Transverse colon (tissue), 4 donors: ENCODE data around the gene NRK. TPM values are rescaled to one million over a fixed set of nuclear protein-coding genes. Genes with fewer than 3 reads are reported as not detected.
A peak's percentile ranks its signal among the peaks of the same experiment; 100 is the strongest.
"Not testable (repeated sequence)": the region's sequence is repeated elsewhere in the genome, so short reads cannot be mapped to it uniquely, and the experiment has no call there.

ENCODE experiments used
- DNase-seq: peaks from one replicate; pipeline ENCODE4 v3.0.0-alpha.2; 2019
- H3K27ac ChIP-seq, 4 donors: fragments of 200-600 bp; sonication (generic); 2 replicates each; pipeline ENCODE4 v1.5.1; 2016 to 2018; ENCODE audit warnings: inconsistent platforms in 4 of 4
- H3K27me3 ChIP-seq: fragments of 200-600 bp; sonication (generic); 2 replicates; pipeline ENCODE4 v1.5.1; 2017; ENCODE audit warnings: inconsistent platforms
- H3K36me3 ChIP-seq, 4 donors: fragments of 200-600 bp; sonication (generic); 2 replicates each; pipeline ENCODE4 v1.5.1; 2017 to 2019; ENCODE audit warnings: inconsistent platforms in 4 of 4
- H3K4me1 ChIP-seq, 4 donors: fragments of 200-600 bp; sonication (generic); 2 replicates each; pipeline ENCODE4 v1.5.1; 2017 to 2020; ENCODE audit warnings: inconsistent platforms in 4 of 4
- H3K4me3 ChIP-seq, 4 donors: fragments of 200-600 bp; sonication (generic); 1 replicate in 1 of 4; 2 replicates in 3 of 4; pipeline versions ENCODE4 v1.5.1 to v1.6.1; 2017 to 2019; ENCODE audit warnings: inconsistent platforms in 4 of 4
- H3K9me3 ChIP-seq, 2 donors: fragments of 200-600 bp; sonication (generic); 2 replicates each; pipeline ENCODE4 v1.5.1; 2017 to 2019; ENCODE audit warnings: inconsistent platforms in 2 of 2
- CTCF ChIP-seq, 5 experiments: fragments of 200-600 bp in 3 of 5; fragments of 450-650 bp in 2 of 5; sonication (generic) in 3 of 5; IDR thresholded peaks; 1 replicate in 2 of 5; 2 replicates in 3 of 5; pipeline ENCODE4 v1.5.1; 2016 to 2017; ENCODE audit warnings: antibody characterized with exemption in 5 of 5, inconsistent platforms in 3 of 5, mild to moderate bottlenecking in 2 of 5, moderate library complexity in 1 of 5
- EP300 ChIP-seq: sonication (generic); formaldehyde crosslinking; IDR thresholded peaks from one replicate; pipeline ENCODE4 v1.6.1; 2017; ENCODE audit warnings: antibody characterized with exemption, low read depth
- POLR2A ChIP-seq: fragments of 450-650 bp; IDR thresholded peaks from one replicate; pipeline ENCODE4 v1.6.1; 2016; ENCODE audit warnings: antibody characterized with exemption, mild to moderate bottlenecking, moderate library complexity
- POLR2AphosphoS5 ChIP-seq, 3 donors: sonication (generic); formaldehyde crosslinking; IDR thresholded peaks; one replicate each; pipeline ENCODE4 v1.6.1; 2016; ENCODE audit warnings: antibody characterized with exemption in 3 of 3
- WGBS, 2 donors: methylation state at CpG; one replicate each; pipeline ENCODE4 v1.1.5; 2018; ENCODE audit warnings: low coverage in 1 of 2; 5-methylcytosine and 5-hydroxymethylcytosine counted together
- in situ Hi-C, 4 donors: fragments of 200-750 bp; cut with MboI; loops; one replicate each; pipeline versions ENCODE4 v1.15.0 to v1.15.1; 2017; ENCODE audit warnings: low sequenced_read_pairs in 3 of 4, low pct_ligation_motif_present in 1 of 4, low pct_unique_long_range_greater_than_20kb in 1 of 4
- intact Hi-C: fragments of 100-400 bp; cut with DNase I; formaldehyde crosslinking; loops from one replicate; pipeline ENCODE4 v1.15.1; 2023; ENCODE audit warnings: low total_unique reads
- total RNA-seq, 4 donors: library from RNA; depleted of rRNA; stranded (reverse); fragments of >200 nt; gene quantifications; one replicate each; pipeline ENCODE4 v1.1.0, GENCODE V29; 2016

Gene NRK
- 1 to 10 TPM in 1 of 4 donors, under 1 TPM in 3; under 0.01 to 1.6 (median 0.43) TPM for total RNA-seq

GRCh38 chrX:105822138-105823091 is at the start of gene NRK:
Gene NRK (plus strand): TSS chrX:105822539. CDS start chrX:105822846, 307 bp downstream.
- intact Hi-C loops, result no loop called here
- H3K27ac ChIP-seq, result no peak within 1 kb of the TSS
- WGBS, 2 donors, result 0 to 48% methylated on average over 3 to 69 of the region's 76 CpGs

GRCh38 chrX:105773801-105774200 is 48.5 kb upstream of the NRK start:
- in situ Hi-C loops, result no loop called here
- Histone ChIP-seq H3K27ac (no peak overlapping the region), H3K9me3 (no peaks in the 10 kb centered on the region), H3K27me3 (no peaks in the 10 kb centered on the region), H3K4me3 (no peak overlapping the region), H3K4me1 (no peaks in the 10 kb centered on the region), H3K36me3 (no peaks in the 10 kb centered on the region)
- DNase-seq, result no peak
- TF ChIP-seq EP300, result no peak
- TF ChIP-seq POLR2A, result no peak
- TF ChIP-seq CTCF (IDR thresholded peaks at IDR 0.05), result no peak
- TF ChIP-seq POLR2AphosphoS5 (IDR thresholded peaks at IDR 0.05), result no peak
- intact Hi-C loops, result no loop called here

More at GRCh38 chrX:105822138-105823091, at the start of gene NRK:
- H3K36me3 ChIP-seq, result no peaks in the 10 kb centered on the region
- TF ChIP-seq POLR2AphosphoS5 (IDR thresholded peaks at IDR 0.05), result no peak
- no peak for TF ChIP-seq EP300
- no peak for TF ChIP-seq POLR2A
- TF ChIP-seq CTCF (IDR thresholded peaks at IDR 0.05), result no peak
- H3K9me3 ChIP-seq, result no peaks in the 10 kb centered on the region
- in situ Hi-C loops, result no loop called here
- no peaks in the 10 kb centered on the region for H3K4me1 ChIP-seq
- DNase-seq, result no peak
- H3K4me3 ChIP-seq, result peak within 1 kb of the TSS in 2 of 4 donors; percentile 19 to 36
- peaks cover 36% of the 10 kb centered on the region for H3K27me3 ChIP-seq

GRCh38 chrX:105775679-105776078 is 46.7 kb upstream of the NRK start:
- no peak for TF ChIP-seq EP300
- TF ChIP-seq POLR2AphosphoS5 (IDR thresholded peaks at IDR 0.05), result no peak
- TF ChIP-seq CTCF (IDR thresholded peaks at IDR 0.05), result no peak
- TF ChIP-seq POLR2A, result no peak
- H3K4me3 ChIP-seq, result no peak overlapping the region
- no peaks in the 10 kb centered on the region for H3K4me1 ChIP-seq
- no peak overlapping the region for H3K27ac ChIP-seq
- intact Hi-C loops, result no loop called here
- 58 to 80% methylated on average over 3 of the region's 3 CpGs for WGBS, 2 donors
- in situ Hi-C loops, result no loop called here
- H3K27me3 ChIP-seq, result no peaks in the 10 kb centered on the region
- no peak for DNase-seq
- H3K36me3 ChIP-seq, result no peaks in the 10 kb centered on the region
- H3K9me3 ChIP-seq, result no peaks in the 10 kb centered on the region

GRCh38 chrX:105781804-105782203 is 40.5 kb upstream of the NRK start:
- Histone ChIP-seq H3K27me3 (no peaks in the 10 kb centered on the region), H3K4me3 (no peak overlapping the region), H3K36me3 (no peaks in the 10 kb centered on the region), H3K27ac (no peak overlapping the region), H3K4me1 (no peaks in the 10 kb centered on the region), H3K9me3 (no peaks in the 10 kb centered on the region)
- intact Hi-C loops, result no loop called here
- in situ Hi-C loops, result no loop called here
- DNase-seq, result no peak
- no peak for TF ChIP-seq CTCF (IDR thresholded peaks at IDR 0.05)
- no peak for TF ChIP-seq POLR2A
- TF ChIP-seq EP300, result no peak
- WGBS, 2 donors, result 75% methylated on average over 1 of the region's 1 CpG; no CpG with 5 or more reads in 1 of the 2 donors

GRCh38 chrX:105796877-105797276 is 25.5 kb upstream of the NRK start:
- DNase-seq, H3K4me1 ChIP-seq, H3K9me3 ChIP-seq, H3K36me3 ChIP-seq, H3K4me3 ChIP-seq, in situ Hi-C loops, intact Hi-C loops, H3K27me3 ChIP-seq, H3K27ac ChIP-seq: not testable (repeated sequence)
- 84% methylated on average over 26 of the region's 26 CpGs; no CpG with 5 or more reads in 1 of the 2 donors for WGBS, 2 donors
